Measurements from ENCODE around the gene TXN2.

GRCh38 chr22:36481393-36482168 lies at the start of gene TXN2:
- no peak for TF ChIP-seq CTCF (conservative IDR thresholded peaks at IDR 0.05)
- no peak for TF ChIP-seq EZH2 (IDR thresholded peaks at IDR 0.05; ENCODE audit: low read depth)
